ENCODE measurements around the gene MFSD2B. TPM values are rescaled to one million over a fixed set of nuclear protein-coding genes. Genes with fewer than 3 reads are reported as not detected.
A peak's percentile ranks its signal among the peaks of the same experiment; 100 is the strongest.

MFSD2B gene
- total RNA-seq, 1 experiment from 2014 or later = not detected

GRCh38 chr2:24020244-24020643, 10.4 kb downstream of the MFSD2B start:
- Mint-ChIP-seq H3K27me3 (ENCODE audit: unreplicated experiment) (no peaks in the 10 kb centered on the region), H3K36me3 (ENCODE audit: insufficient read depth, unreplicated experiment) (no peaks in the 10 kb centered on the region), H3K4me3 (ENCODE audit: low read depth, unreplicated experiment) (no peak overlapping the region), H3K27ac (ENCODE audit: unreplicated experiment) (no peak overlapping the region), H3K9me3 (ENCODE audit: low read depth, unreplicated experiment) (no peaks in the 10 kb centered on the region), H3K4me1 (ENCODE audit: low read depth, unreplicated experiment) (no peaks in the 10 kb centered on the region)
- DNase-seq = no peak
- CTCF ChIA-PET = interaction anchor here (0.7 kb wide), 1 partner anchor 427 kb away, joined by 6 read pairs; no protein-coding TSS in a partner anchor
- intact Hi-C loops (cut with micrococcal nuclease; ENCODE audit: unreplicated experiment) = no loop called here
- BruUV-seq (replicated peaks) = no TSS peak
- TF ChIP-seq CTCF (IDR thresholded peaks at IDR 0.05; ENCODE audit: unreplicated experiment) = no peak

- Mint-ChIP-seq H3K4me1 (ENCODE audit: low read depth, unreplicated experiment) (no peaks in the 10 kb centered on the region), H3K9me3 (ENCODE audit: low read depth, unreplicated experiment) (no peaks in the 10 kb centered on the region), H3K27me3 (ENCODE audit: unreplicated experiment) (no peaks in the 10 kb centered on the region), H3K27ac (ENCODE audit: unreplicated experiment) (no peak overlapping the region), H3K36me3 (ENCODE audit: insufficient read depth, unreplicated experiment) (no peaks in the 10 kb centered on the region), H3K4me3 (ENCODE audit: low read depth, unreplicated experiment) (no peak overlapping the region)
- intact Hi-C loops (cut with micrococcal nuclease; ENCODE audit: unreplicated experiment) = no loop called here
- DNase-seq = peak; percentile 35
- TF ChIP-seq CTCF (IDR thresholded peaks at IDR 0.05; ENCODE audit: unreplicated experiment) = no peak
- CTCF ChIA-PET = no interaction called here
- no TSS peak for BruUV-seq (replicated peaks)
Observed at GRCh38 chr2:24021122-24021998, 11.5 kb downstream of the MFSD2B start.

GRCh38 chr2:24022324-24022974, 12.6 kb downstream of the MFSD2B start:
- BruUV-seq (replicated peaks) = no TSS peak
- intact Hi-C loops (cut with micrococcal nuclease; ENCODE audit: unreplicated experiment) = no loop called here
- no peak for DNase-seq
- Mint-ChIP-seq H3K4me1 (ENCODE audit: low read depth, unreplicated experiment) (no peaks in the 10 kb centered on the region), H3K4me3 (ENCODE audit: low read depth, unreplicated experiment) (no peak overlapping the region), H3K27ac (ENCODE audit: unreplicated experiment) (no peak overlapping the region), H3K27me3 (ENCODE audit: unreplicated experiment) (no peaks in the 10 kb centered on the region), H3K9me3 (ENCODE audit: low read depth, unreplicated experiment) (no peaks in the 10 kb centered on the region), H3K36me3 (ENCODE audit: insufficient read depth, unreplicated experiment) (no peaks in the 10 kb centered on the region)
- no peak for TF ChIP-seq CTCF (IDR thresholded peaks at IDR 0.05; ENCODE audit: unreplicated experiment)
- CTCF ChIA-PET = interaction anchor here (0.6 kb wide), 1 partner anchor 1175 kb away, joined by 3 read pairs; no protein-coding TSS in a partner anchor

GRCh38 chr2:24022975-24023575, 13.2 kb downstream of the MFSD2B start:
- no peaks in the 10 kb centered on the region for H3K4me1 Mint-ChIP-seq (ENCODE audit: low read depth, unreplicated experiment)
- intact Hi-C loops (cut with micrococcal nuclease; ENCODE audit: unreplicated experiment) = no loop called here
- TF ChIP-seq CTCF (IDR thresholded peaks at IDR 0.05; ENCODE audit: unreplicated experiment) = no peak
- H3K27ac Mint-ChIP-seq (ENCODE audit: unreplicated experiment) = no peak overlapping the region
- CTCF ChIA-PET = interaction anchor here (0.6 kb wide), 1 partner anchor 1174 kb away, joined by 3 read pairs; no protein-coding TSS in a partner anchor
- H3K27me3 Mint-ChIP-seq (ENCODE audit: unreplicated experiment) = no peaks in the 10 kb centered on the region
- H3K36me3 Mint-ChIP-seq (ENCODE audit: insufficient read depth, unreplicated experiment) = no peaks in the 10 kb centered on the region
- H3K4me3 Mint-ChIP-seq (ENCODE audit: low read depth, unreplicated experiment) = no peak overlapping the region
- BruUV-seq (replicated peaks) = no TSS peak
- no peaks in the 10 kb centered on the region for H3K9me3 Mint-ChIP-seq (ENCODE audit: low read depth, unreplicated experiment)
- no peak for DNase-seq
